ENCODE measurements around the gene PNPLA7.
A peak's percentile ranks its signal among the peaks of the same experiment; 100 is the strongest.

The PNPLA7 gene

DNA sequence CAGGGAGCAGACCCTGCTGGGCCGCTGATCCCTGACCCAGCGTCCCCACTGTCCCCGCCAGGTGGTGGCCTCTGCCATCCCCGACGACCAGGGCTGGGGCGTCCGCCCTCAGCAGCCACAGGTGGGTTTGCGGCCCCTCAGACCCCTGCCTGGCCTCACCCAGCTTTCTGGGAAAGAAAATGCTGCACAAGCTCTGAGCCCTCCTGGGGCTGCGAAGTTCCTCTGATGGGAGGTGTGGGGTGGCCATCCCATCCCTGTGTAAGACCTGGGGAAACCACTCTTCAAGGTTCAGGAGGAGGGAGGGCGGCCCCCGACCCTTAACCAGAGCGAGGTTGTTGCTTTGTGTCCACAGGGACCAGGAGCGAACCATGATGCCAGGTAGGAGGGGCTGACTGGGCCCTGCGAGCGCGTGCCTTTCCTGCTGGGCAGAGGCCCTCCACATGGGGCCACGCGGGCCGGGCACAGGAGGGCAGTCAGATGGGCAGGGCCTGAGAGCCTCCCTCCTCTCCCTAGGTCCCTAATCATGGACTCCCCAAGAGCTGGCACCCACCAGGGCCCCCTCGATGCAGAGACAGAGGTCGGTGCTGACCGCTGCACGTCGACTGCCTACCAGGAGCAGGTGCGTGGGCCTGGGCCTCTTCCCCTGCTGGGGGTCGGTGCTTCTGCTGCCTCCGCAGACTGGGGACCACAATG is 119.3 kb downstream of the PNPLA7 start:
- DNase-seq: no peak

DNA sequence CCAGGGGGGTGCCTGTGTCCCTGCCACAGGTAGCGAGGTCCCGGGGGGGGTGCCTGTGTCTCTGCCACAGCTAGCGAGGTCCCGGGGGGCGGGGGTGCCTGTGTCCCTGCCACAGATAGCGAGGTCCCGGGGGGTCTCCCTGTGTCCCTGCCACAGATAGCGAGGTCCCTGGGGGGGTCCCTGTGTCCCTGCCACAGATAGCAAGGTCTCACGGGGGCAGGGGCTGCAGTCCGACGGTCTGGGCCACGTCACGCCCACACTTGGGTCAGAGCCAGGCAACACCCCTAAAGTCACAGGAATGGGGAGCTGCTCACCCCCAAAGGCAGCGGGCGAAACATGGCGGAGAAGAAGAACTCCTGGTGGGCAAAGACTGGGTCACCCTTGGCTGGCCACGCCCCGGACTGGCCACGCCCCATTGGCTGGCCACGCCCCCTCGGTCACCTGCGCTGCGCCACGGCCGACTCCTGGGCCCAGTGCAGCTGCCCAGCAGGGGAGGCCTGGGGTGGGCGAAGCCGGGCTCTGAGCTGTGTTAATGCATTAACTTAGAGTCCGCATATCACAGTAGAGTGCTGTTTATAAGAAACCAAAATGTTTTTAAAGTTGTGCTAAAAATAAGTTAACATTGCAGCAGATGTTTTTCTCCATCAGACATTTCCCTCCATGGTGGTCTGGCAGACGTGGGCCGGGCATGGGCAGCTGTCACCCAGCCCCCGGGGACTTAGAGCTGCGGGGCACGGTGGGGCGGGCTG is 120.1 kb downstream of the PNPLA7 start:
- peak in 1 of 2 experiments; percentile 66 for DNase-seq

DNA sequence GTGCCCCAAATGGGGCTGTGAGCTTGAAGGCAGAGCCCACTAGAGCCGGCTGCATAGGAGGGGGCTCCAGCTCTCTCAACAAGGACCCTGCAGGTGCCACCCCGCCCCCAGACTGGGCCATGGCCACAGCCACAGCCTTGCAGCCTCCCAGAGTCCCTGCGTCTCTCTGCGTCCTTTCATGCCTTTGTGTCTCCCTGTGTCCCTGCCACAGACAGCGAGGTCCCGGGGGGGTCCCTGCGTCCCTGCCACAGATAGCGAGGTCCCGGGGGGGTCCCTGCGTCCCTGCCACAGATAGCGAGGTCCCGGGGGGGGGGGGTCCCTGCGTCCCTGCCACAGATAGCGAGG is 120.7 kb downstream of the PNPLA7 start:
- DNase-seq: no peak

DNA sequence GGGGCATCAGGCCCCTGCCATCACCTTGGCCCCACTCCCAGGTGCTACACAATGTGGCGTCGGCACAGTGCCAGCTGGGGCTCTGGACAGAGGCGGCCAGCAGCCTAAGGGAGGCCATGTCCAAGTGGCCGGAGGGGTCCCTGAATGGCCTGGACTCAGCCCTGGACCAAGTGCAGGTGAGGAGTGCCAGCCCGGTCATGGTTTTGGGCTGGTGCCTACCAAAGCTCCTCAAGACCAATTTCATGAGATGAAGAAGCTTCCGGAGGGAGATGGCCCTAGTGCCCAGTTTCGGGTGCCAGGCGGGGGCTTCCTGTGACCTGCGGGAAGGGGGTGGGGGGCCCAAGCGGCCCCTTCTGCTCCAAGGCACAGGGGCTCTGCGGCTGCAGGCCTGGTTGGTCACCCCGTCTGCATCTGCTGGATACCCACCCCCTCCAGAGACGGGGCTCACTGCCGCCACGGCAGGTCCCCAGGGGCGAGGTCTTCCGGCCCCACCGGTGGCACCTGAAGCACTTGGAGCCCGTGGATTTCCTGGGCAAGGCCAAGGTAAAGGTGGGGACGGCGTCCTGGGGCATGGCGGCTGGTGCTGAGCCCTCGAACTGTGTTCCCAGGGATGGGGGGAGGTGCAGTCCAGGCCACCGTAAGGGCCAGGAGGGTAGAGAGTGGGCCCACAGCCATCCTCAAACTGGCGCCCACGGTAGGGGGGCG is 121.2 kb downstream of the PNPLA7 start:
- DNase-seq: no peak

DNA sequence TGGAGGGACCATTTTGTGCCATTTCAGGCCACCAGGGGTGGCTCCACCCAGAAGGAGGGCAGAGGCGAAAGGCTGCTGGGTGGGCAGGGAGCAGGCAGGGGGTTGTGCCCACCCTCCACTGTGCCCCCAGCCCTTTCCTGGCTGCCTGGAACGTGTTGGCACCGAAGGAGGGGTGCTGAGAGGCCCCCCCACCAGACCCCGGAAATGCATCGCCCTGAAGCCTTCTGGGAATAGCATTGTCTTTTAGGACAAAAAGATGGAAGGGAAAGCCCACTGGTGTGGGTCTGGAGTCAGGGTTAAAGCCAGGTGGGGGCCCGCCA is 121.9 kb downstream of the PNPLA7 start:
- no peak for DNase-seq

DNA sequence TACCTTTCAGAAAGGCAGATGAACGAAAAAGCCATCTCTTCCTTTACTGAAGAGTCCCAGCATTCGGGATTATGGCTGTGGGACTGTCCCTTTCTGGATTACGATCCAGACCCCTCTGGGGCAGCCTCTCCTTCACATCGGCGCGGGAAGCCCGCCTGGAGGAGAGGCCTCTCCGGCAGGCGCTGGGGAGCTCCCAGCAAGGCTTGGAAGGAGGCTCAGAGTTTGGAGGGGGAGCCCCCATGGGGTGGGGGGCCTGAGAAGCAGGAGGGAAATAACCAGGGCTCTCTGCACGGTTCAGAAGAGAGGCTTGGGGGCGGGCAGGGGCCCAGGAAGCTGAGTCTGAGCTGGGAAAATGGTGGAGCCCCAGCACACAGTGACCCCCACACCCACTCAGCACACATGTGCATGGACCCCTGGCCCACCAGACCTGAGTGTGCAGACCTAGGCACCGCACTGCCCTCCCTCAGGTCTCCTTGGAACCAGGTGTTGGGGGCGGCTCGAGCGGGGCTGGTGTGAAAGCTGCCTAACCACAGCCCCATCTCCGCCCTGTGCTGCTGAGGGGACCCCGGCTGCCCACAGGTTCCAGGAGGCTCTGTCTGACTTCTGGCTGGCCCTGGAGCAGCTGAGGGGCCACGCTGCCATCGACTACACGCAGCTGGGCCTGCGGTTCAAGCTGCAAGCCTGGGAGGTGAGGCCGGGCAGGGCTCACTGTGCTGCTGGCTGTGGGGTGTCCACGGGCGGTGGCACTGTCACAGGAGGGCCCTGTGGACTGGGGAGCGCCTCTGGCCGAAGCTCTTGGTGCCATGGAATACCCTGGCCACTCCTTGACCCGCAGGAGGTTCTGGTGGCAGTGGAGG is 122.5 kb downstream of the PNPLA7 start:
- DNase-seq: no peak

DNA sequence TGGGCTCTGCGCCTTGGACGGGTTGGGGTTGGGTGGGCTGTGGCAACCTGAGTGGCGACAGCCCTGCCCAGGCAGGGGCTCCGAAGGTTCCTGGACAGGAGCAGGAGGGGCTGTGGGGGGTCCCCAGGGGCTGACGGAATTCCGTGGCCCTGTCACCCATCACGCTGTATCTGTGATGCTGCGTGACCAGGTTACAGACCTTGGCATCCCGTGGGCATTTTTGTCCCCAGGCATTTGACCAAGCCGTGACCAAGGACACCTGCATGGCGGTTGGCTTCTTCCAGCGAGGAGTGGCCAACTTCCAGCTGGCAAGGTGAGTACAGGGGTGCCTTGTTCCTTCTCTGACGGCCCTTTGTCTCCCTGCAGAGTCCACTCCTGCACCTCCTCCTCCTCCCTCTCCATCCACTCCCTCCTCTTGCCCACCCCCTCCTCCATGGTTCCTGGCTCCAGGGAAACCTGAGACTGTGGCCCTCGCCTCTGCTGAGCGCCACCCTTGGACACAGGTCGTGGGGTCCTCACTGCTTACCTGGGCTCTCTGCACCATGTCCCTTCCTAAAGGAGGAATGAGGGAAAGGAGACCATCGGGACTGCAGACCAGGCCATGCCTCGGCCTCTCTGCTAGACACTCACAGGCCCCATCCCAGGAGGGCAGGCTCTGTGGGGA is 124.1 kb downstream of the PNPLA7 start:
- DNase-seq: no peak

DNA sequence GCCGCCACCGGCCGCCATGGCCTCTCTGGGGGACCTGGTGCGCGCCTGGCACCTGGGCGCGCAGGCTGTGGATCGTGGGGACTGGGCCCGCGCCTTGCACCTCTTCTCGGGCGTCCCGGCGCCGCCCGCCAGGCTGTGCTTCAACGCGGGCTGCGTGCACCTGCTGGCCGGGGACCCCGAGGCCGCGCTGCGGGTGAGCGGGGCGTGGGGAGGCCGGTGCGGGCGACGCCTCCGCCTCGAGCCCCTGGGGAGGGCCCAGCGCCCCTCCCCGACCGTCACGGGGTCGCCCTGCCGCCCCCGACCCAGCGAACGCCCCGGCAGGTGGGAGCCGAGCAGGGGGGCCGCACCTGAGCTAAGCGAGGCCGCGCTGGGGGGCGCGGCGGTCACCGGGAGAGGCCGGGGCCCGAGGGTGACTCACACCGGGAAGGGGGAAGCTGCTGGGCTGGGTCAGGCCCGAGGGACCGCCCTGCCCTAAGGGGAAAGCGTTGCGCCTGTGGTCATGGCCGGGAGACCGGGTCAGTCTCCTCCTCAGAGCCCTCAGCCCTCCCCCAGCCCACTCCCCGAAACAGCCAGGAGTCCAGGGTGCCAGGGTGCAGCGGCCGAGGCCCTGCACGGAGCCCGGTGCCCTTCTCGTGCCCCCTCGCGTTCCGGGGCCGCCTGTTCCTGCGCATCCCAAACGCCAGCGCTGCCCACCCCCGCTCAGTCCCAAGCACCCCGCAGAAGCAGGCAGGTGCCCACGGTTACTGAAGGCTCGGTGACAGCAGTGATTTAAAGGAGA is 126.5 kb downstream of the PNPLA7 start:
- no peak for DNase-seq

DNA sequence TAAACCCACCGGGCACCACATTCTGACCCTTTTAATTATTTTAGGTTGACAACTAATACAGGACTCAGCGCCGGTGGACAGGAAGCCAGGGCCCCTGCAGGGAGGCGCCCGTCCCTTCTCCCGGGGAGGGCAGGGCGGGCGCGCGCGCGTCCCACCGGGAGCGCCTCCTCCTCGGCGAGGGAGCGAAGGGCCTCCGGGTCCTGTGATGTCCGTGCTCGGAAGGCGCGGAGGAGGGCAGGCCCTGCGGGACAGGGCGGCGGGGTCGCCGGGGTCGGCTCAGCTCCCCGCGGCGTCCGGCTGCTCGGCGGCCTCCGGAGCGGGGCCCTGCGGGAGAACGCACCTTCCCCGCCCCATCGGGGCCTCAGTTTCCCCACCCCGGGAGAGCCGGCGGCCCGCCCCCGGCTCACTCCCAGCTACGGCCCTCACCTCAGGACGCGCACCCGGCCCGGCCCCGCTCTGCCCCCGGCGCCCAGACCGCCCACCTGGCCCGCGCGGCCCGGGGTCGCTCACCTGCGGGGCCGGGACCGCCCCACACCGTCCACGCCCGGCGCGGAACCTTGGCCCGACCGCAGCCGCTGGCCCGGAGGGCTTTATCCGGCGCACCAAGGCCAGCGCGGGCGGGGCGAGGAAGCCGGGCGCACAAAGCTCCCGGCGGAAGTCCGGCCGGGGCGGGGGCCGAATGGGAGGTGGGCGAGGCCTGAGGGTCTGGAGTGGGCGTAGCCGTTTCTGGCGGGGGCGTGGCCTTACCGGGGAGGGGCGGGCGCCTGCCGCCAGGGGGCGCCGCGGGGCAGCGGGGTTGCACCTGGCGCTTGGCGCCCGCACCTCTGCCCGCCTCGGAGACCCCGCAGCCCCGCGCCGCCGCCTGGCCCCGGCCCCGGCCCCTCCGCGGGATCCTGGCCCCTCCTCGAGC is 127.3 kb downstream of the PNPLA7 start, which contains the start of the genes EXD3 and NOXA1:
Gene EXD3, minus strand, starts transcription at position 559 of the 910 bp plus-strand sequence. CDS start 27,805 bp downstream, outside the sequence.
Gene NOXA1, plus strand, starts transcription at position 790 of the 910 bp plus-strand sequence. CDS start 137 bp downstream, outside the sequence.
- DNase-seq: peak; percentile 91 to 96

DNA sequence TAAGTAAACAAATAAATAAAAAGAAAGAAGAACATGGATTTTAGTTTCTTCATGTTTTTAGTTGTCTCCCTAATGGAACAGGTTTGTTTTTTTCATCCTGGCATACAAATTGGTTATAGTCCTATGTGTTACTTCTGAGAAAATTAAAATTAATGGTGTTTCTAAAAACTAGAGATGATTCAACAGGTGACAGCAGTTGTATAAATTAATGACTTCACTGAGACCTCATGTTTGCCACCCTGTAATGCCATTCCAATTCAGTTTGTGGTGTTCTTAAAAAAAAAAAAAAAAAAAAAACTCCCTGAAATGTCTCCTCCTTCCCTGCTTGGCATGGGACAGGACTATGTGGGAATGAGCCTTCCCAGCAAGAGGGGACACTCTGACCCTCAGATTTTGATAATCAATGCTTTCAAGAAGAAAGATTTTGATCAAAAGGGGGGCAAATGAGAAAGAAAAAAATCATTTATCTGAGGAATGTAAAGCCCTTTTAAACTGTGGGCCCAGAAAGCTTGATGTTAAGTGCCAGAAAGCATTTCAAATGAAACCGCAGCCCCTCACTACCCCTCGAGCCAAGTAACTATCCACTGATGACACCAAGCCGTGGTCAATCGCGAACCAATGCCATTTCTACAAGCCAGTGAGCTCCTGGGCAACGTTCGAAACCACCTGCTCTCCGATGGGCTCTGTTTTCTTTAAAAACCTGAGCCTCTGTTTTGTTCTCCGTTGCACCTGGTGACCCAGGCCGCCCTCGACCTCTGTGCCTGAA is 128.2 kb downstream of the PNPLA7 start:
- no peak for DNase-seq

DNA sequence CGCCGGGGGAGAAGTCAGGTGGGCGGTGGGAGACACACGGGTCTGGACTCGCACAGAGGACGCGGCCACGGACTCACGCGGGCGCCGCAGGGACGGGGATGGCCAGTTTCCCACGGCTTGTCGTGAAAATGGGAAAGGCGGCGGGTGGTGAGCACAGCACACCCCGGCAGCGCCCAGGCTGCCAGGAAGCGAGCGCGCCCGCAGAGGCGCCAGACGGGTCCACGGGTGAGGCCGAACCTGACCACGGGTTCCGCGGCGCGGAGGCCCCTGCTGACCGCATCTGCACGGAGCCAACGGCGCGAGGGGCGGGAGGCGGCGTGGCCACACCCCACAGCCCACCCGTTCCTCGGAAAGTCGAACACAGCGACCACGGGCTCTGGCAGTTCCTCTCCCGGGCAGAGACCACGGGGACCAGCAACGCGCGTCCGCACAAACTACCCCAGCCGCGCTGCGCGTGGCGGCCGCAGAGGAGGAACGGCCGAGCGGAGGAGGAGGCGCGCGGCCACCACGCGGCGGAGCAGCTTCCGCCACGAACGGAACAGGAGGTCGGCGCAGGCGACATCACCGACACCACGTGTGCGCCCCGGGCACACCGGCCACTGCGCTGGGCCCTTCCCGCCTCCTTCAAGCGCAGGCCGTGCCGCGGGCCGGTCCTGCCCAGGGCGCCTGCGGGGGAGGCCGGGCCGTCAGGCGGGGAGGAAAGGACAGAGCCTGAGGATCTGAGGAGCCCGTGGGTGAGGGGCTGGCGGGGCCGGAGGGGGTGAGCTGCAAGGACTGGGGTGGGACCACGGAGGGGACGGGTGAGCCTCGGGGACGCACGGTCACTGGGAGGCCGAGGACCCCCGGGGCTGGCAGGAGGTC is 132.8 kb downstream of the PNPLA7 start:
- no peak for DNase-seq

DNA sequence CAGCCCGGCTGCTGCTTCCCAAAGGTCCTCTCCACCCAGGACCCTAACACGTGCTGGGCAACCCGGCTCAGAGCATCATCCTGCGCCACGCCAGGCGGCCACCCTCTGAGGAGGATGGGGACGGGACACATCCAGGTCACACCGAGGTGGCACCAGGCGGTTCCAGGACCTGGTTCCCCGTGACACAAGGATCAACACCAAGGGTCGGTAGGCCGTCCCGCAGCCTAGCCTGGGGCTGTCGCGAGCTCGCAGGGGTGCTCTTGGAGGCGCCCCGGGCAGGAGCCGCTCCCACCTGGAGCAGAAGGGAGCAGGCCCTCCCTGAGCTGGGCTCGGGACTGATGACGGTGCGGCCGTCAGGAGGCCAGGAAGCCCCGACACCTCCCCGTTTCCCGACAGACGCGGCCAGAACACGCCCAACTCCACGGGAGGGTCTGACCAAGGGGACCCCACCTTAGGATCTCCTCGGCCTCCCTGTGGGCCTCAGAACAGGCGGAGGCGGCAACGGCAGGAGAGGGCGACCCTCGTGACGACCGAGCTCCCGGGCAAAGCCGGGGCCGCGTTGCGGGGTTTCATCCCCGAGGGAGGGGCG is 133.5 kb downstream of the PNPLA7 start:
- DNase-seq: no peak

DNA sequence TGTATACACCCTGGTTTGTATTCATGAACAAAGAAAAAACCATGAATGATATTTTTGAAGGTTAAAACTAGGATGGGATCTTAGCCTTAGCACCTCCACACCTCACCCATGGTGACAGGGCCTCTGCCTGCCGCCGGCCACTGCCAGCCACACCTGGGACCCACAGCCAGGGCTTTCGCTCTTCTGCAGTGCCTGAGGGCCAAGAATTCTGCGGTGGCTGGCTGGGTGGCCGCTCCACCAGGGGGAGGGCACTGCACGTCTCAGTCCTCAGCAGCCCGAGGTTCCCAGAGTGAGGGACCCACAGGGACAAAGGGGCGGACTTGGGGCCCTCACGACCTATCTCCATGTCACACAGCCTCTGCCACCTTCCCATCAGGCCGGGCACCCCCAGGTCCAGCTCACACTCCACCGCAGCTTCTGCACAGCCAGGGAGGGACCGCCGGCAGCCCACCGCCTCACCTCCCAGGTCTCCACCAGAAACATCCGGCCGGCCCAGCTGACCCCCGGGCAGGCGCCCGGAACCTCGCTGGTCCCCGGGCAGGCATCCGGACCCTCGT is 134.1 kb downstream of the PNPLA7 start:
- no peak for DNase-seq

DNA sequence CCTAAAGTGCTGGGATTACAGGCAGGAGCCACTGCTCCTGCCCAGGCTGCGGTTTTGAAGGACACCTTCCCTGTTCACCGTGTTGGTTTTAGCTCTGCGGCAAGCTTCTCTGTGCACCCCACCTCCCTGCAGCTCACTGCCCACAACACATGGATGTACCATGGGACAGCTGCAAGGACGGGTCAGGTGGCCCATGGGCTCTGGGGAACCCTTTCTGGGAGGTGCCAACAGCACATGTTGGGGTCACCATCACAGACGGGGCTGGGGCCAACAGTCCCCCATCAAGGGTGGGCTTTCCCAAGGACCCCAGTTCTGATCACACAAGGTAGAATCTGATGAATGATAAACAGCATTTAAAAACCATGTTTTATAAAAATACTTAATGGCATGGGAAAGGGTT is 134.8 kb downstream of the PNPLA7 start:
- DNase-seq: no peak

DNA sequence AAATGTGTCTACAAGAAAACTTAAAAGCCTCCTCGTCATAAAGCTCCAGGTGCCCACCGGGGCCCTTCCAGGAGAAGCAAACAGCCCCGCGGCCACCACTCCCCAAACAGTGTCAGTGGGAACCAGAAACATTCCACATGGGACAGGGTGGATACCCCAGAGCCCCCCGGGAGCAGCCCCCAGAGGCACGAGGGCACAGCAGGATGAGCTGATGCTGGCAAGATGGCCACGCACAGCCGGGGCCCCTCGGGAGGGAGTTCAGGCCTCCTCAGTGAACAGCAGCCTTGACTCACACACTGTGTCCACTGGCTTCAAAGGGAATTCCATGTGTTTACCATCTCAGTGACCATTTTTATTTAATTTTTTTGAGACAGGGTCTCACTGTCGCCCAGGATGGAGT is 137.8 kb downstream of the PNPLA7 start:
- DNase-seq: no peak

DNA sequence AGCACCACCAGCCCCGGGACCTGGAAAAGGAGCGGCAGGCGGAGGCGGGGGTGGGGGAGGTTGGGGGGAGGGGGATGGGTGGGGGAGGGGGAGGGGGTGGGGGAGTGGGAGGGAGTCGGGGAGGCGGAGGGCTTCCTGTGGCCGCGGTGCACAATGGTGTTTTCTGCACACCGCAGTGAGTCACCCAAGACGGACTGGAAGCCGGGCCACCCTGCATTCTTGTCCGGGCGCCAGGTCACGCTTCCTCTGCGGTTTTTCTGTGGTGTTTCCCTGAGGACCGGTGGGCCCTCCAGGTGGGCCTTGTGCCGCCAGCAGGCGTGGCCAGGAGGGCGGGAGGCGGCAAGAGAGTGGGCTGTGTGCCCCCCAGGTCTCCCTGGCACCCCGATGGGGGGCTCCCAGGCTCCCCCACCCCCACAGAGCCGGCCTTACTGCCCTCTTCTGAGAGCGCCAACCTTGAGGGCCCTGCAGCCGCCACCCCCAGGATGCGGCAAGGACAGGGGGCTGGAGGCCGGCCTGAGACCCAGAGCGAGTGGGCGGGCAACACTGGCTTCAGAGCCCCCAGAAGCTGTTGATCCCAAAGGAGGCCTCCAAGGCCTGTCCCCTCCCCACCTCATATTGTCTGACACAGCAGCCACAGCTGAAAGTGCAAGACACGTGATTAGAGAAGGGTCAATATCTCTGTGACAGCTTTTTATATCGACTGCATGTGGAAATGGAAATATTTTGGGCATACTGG is 138.4 kb downstream of the PNPLA7 start:
- DNase-seq: no peak

DNA sequence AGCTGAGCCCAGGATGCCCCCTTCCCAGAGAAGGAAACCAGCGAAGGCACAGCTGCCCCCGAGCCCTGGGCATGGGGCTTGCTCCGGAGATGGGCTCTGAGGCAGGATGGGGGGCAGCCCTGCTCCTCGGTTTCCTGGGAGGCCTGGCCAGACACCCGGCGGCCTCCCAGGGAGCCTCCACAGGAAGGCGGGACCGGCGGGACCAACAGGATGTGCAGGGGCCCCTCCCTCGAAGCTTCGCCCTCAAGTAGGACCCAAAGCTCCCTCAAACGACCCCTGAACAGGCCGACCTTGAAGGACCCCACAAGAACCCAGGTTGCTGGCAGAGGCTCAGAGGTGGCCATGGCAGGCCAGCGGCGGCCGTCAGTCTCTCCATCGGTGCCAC is 138.9 kb downstream of the PNPLA7 start:
- no peak for DNase-seq

Data from NCI-H1930 (cell line).